Activated CD4-positive, alpha-beta memory T cell treated with anti-CD3 and anti-CD28 coated beads, Interleukin-2, amount 10 ng/mL, durations not matched to agents 7 days and 5 days (primary cell): ENCODE measurements around the gene ABCB9. TPM values are rescaled to one million over a fixed set of nuclear protein-coding genes. Genes with fewer than 3 reads are reported as not detected.

Experiments
- CTCF ChIA-PET: fragments of 350-600 bp; sonication (Branson Sonifier 250); formaldehyde crosslinking; loops from one replicate; lab custom pipeline; 2021; ENCODE audit warnings: antibody characterized with exemption, inconsistent platforms; lab: Charles Lee
- POLR2A ChIA-PET: fragments of 350-600 bp; sonication (Branson Sonifier 250); formaldehyde crosslinking; loops from one replicate; lab custom pipeline; 2021; ENCODE audit warnings: antibody characterized with exemption; lab: Charles Lee
- DNase-seq: peaks from one replicate; pipeline ENCODE4 v3.0.0-alpha.2; 2020
- H3K27ac Mint-ChIP-seq: one replicate; pipeline ENCODE4 v1.8.0; 2021; ENCODE audit warnings: mild to moderate bottlenecking, mixed read lengths
- H3K27me3 Mint-ChIP-seq: one replicate; pipeline ENCODE4 v1.8.0; 2021; ENCODE audit warnings: mixed read lengths
- H3K36me3 Mint-ChIP-seq: one replicate; pipeline ENCODE4 v1.8.0; 2021; ENCODE audit warnings: low read depth, mixed read lengths
- H3K4me1 Mint-ChIP-seq: one replicate; pipeline ENCODE4 v1.8.0; 2021; ENCODE audit warnings: mixed read lengths
- H3K4me3 Mint-ChIP-seq: one replicate; pipeline ENCODE4 v1.8.0; 2021; ENCODE audit warnings: mild to moderate bottlenecking, mixed read lengths
- H3K9me3 Mint-ChIP-seq: one replicate; pipeline ENCODE4 v1.8.0; 2021; ENCODE audit warnings: mixed read lengths
- total RNA-seq, 2 experiments: library from RNA; stranded (reverse); gene quantifications; one replicate each; pipeline ENCODE4 v1.2.3, GENCODE V29; 2021

ABCB9 gene
- total RNA-seq, 2 experiments from 2014 or later: 3.2 to 3.3 TPM

GRCh38 chr12:122990561-122990960, 24.3 kb upstream of the ABCB9 start:
- Mint-ChIP-seq H3K36me3 (no peaks in the 10 kb centered on the region), H3K4me1 (peaks cover 5% of the 10 kb centered on the region)
- POLR2A ChIA-PET: interaction anchor here (0.8 to 1.3 kb wide), 2 partner anchors 9 to 15 kb away, joined by 3 read pairs; partner anchors contain the start of gene OGFOD2

GRCh38 chr12:122989874-122990419, 23.7 kb upstream of the ABCB9 start:
- Mint-ChIP-seq H3K4me3 (no peak overlapping the region), H3K9me3 (no peaks in the 10 kb centered on the region), H3K27ac (no peak overlapping the region), H3K36me3 (no peaks in the 10 kb centered on the region), H3K27me3 (no peaks in the 10 kb centered on the region), H3K4me1 (peaks cover 10% of the 10 kb centered on the region)
- POLR2A ChIA-PET: interaction anchor here (0.8 to 1.3 kb wide), 2 partner anchors 8 to 14 kb away, joined by 3 read pairs; partner anchors contain the start of gene OGFOD2
- DNase-seq: no peak
- CTCF ChIA-PET: interaction anchor here (1.9 kb wide), 1 partner anchor 8 kb away, joined by 5 read pairs; no protein-coding TSS in a partner anchor

More at GRCh38 chr12:122990561-122990960, 24.3 kb upstream of the ABCB9 start:
- DNase-seq: no peak
- H3K27me3 Mint-ChIP-seq: no peaks in the 10 kb centered on the region
- CTCF ChIA-PET: interaction anchor here (1.9 kb wide), 1 partner anchor 8 kb away, joined by 5 read pairs; no protein-coding TSS in a partner anchor
- H3K27ac Mint-ChIP-seq: no peak overlapping the region
- H3K4me3 Mint-ChIP-seq: no peak overlapping the region
- no peaks in the 10 kb centered on the region for H3K9me3 Mint-ChIP-seq

- Mint-ChIP-seq H3K36me3 (peaks cover 3% of the 10 kb centered on the region), H3K4me1 (peaks cover 16% of the 10 kb centered on the region), H3K27me3 (no peaks in the 10 kb centered on the region), H3K4me3 (no peak overlapping the region), H3K27ac (no peak overlapping the region), H3K9me3 (no peaks in the 10 kb centered on the region)
- DNase-seq: no peak
- CTCF ChIA-PET: interaction anchor here (1.9 kb wide), 1 partner anchor 7 kb away, joined by 5 read pairs; no protein-coding TSS in a partner anchor
- POLR2A ChIA-PET: interaction anchor here (0.5 to 1.5 kb wide), 3 partner anchors 14 to 244 kb away, joined by 3 read pairs; partner anchors contain the start of genes MPHOSPH9, MTRFR and OGFOD2
Measured at GRCh38 chr12:122989225-122989839, 23.1 kb upstream of the ABCB9 start.

- Mint-ChIP-seq H3K9me3 (no peaks in the 10 kb centered on the region), H3K27ac (no peak overlapping the region), H3K4me1 (peaks cover 23% of the 10 kb centered on the region), H3K4me3 (no peak overlapping the region), H3K27me3 (no peaks in the 10 kb centered on the region), H3K36me3 (peaks cover 5% of the 10 kb centered on the region)
- CTCF ChIA-PET: no interaction called here
- no peak for DNase-seq
- POLR2A ChIA-PET: interaction anchor here (0.5 to 1.5 kb wide), 2 partner anchors 13 to 244 kb away, joined by 3 read pairs; partner anchors contain the start of genes MPHOSPH9, MTRFR and OGFOD2
Measured at GRCh38 chr12:122988612-122989212, 22.4 kb upstream of the ABCB9 start.

GRCh38 chr12:122988036-122988435, 21.8 kb upstream of the ABCB9 start:
- POLR2A ChIA-PET: interaction anchor here (1.5 kb wide), 1 partner anchor 13 kb away, joined by 3 read pairs; the partner anchor contains the start of gene OGFOD2
- H3K27me3 Mint-ChIP-seq: no peaks in the 10 kb centered on the region
- H3K36me3 Mint-ChIP-seq: peaks cover 9% of the 10 kb centered on the region
- H3K27ac Mint-ChIP-seq: no peak overlapping the region
- CTCF ChIA-PET: no interaction called here
- no peaks in the 10 kb centered on the region for H3K9me3 Mint-ChIP-seq
- H3K4me1 Mint-ChIP-seq: peaks cover 24% of the 10 kb centered on the region
- H3K4me3 Mint-ChIP-seq: no peak overlapping the region
- DNase-seq: no peak

GRCh38 chr12:122987086-122987951, 21.1 kb upstream of the ABCB9 start:
- H3K27me3 Mint-ChIP-seq: no peaks in the 10 kb centered on the region
- no peak overlapping the region for H3K4me3 Mint-ChIP-seq
- no peak overlapping the region for H3K27ac Mint-ChIP-seq
- H3K4me1 Mint-ChIP-seq: peaks cover 31% of the 10 kb centered on the region
- peaks cover 15% of the 10 kb centered on the region for H3K36me3 Mint-ChIP-seq
- POLR2A ChIA-PET: interaction anchor here (1.4 kb wide), 1 partner anchor 12 kb away, joined by 3 read pairs; the partner anchor contains the start of gene OGFOD2
- no peak for DNase-seq
- CTCF ChIA-PET: no interaction called here
- no peaks in the 10 kb centered on the region for H3K9me3 Mint-ChIP-seq

GRCh38 chr12:122986258-122986871, 20.1 kb upstream of the ABCB9 start:
- ChIA-PET POLR2A (interaction anchor here (1.2 to 1.4 kb wide), 2 partner anchors 12 to 84 kb away, joined by 3 read pairs; partner anchors contain the start of gene OGFOD2), CTCF (no interaction called here)

GRCh38 chr12:122985338-122986257, 19.3 kb upstream of the ABCB9 start:
- H3K4me1 Mint-ChIP-seq: peaks cover 43% of the 10 kb centered on the region
- CTCF ChIA-PET: no interaction called here
- peaks cover 27% of the 10 kb centered on the region for H3K36me3 Mint-ChIP-seq
- H3K4me3 Mint-ChIP-seq: no peak overlapping the region
- H3K27me3 Mint-ChIP-seq: no peaks in the 10 kb centered on the region
- no peaks in the 10 kb centered on the region for H3K9me3 Mint-ChIP-seq
- no peak for DNase-seq
- peak overlapping the region; percentile 23 for H3K27ac Mint-ChIP-seq
- POLR2A ChIA-PET: interaction anchor here (1.2 to 1.4 kb wide), 3 partner anchors 11 to 252 kb away, joined by 3 to 4 read pairs (median 3); partner anchors contain the start of gene OGFOD2

More at GRCh38 chr12:122986258-122986871, 20.1 kb upstream of the ABCB9 start:
- Mint-ChIP-seq H3K27ac (peak overlapping the region; percentile 26), H3K27me3 (no peaks in the 10 kb centered on the region), H3K4me3 (no peak overlapping the region), H3K4me1 (peaks cover 40% of the 10 kb centered on the region), H3K36me3 (peaks cover 24% of the 10 kb centered on the region), H3K9me3 (no peaks in the 10 kb centered on the region)
- DNase-seq: no peak

GRCh38 chr12:122984612-122985337, 18.5 kb upstream of the ABCB9 start:
- no peaks in the 10 kb centered on the region for H3K9me3 Mint-ChIP-seq
- H3K4me3 Mint-ChIP-seq: no peak overlapping the region
- H3K27ac Mint-ChIP-seq: peak overlapping the region; percentile 23
- CTCF ChIA-PET: no interaction called here
- POLR2A ChIA-PET: interaction anchor here (1.4 kb wide), 1 partner anchor 253 kb away, joined by 4 read pairs; no protein-coding TSS in a partner anchor
- peaks cover 47% of the 10 kb centered on the region for H3K4me1 Mint-ChIP-seq
- peaks cover 31% of the 10 kb centered on the region for H3K36me3 Mint-ChIP-seq
- DNase-seq: no peak
- no peaks in the 10 kb centered on the region for H3K27me3 Mint-ChIP-seq

GRCh38 chr12:122983789-122984515, 17.7 kb upstream of the ABCB9 start:
- ChIA-PET CTCF (no interaction called here), POLR2A (interaction anchor here (1.4 to 5.8 kb wide), 2 partner anchors 249 to 254 kb away, joined by 4 to 39 read pairs; partner anchors contain the start of genes MPHOSPH9 and MTRFR)
- H3K36me3 Mint-ChIP-seq: peaks cover 31% of the 10 kb centered on the region

More at GRCh38 chr12:122983789-122984515, 17.7 kb upstream of the ABCB9 start:
- no peaks in the 10 kb centered on the region for H3K27me3 Mint-ChIP-seq
- H3K4me3 Mint-ChIP-seq: no peak overlapping the region
- no peaks in the 10 kb centered on the region for H3K9me3 Mint-ChIP-seq
- peaks cover 53% of the 10 kb centered on the region for H3K4me1 Mint-ChIP-seq
- H3K27ac Mint-ChIP-seq: peak overlapping the region; percentile 35
- no peak for DNase-seq
